Measurements from ENCODE around the gene PWP1. TPM values are rescaled to one million over a fixed set of nuclear protein-coding genes. Genes with fewer than 3 reads are reported as not detected.

The PWP1 gene
- total and polyA plus RNA-seq, 9 of the 15 experiments (the other 6 are each of a cell fraction or from before 2014, with no cell fraction given), result 61.6 to 401 (median 111) TPM

- TF ChIP-seq ZNF583 (CRISPR knock-in tag; IDR thresholded peaks at IDR 0.05) (no peak), NCOR1 (IDR thresholded peaks at IDR 0.05) (no peak), SMAD2 (IDR thresholded peaks at IDR 0.05; ENCODE audit: low read depth, low read length) (no peak), FOXJ3 (CRISPR knock-in tag; IDR thresholded peaks at IDR 0.05) (no peak), ZNF512 (tag; IDR thresholded peaks at IDR 0.05) (no peak), ARID2 (IDR thresholded peaks at IDR 0.05) (no peak), ZNF347 (CRISPR knock-in tag; IDR thresholded peaks at IDR 0.05; ENCODE audit: low read depth) (no peak), ZNF592 (IDR thresholded peaks at IDR 0.05) (no peak), MLX (CRISPR knock-in tag; conservative IDR thresholded peaks at IDR 0.05) (no peak), ZBTB5 (IDR thresholded peaks at IDR 0.05) (no peak), RFX1 (IDR thresholded peaks at IDR 0.05) (peak; percentile 98), TRIM25 (IDR thresholded peaks at IDR 0.05; ENCODE audit: borderline replicate concordance) (no peak), DACH1 (IDR thresholded peaks at IDR 0.05; ENCODE audit: partially characterized antibody) (no peak), MBD2 (IDR thresholded peaks at IDR 0.05; ENCODE audit: borderline replicate concordance, low read depth) (no peak), ZNF785 (CRISPR knock-in tag; IDR thresholded peaks at IDR 0.05) (no peak), NCOA1 (IDR thresholded peaks at IDR 0.05; ENCODE audit: low read depth) (no peak), MECOM (CRISPR knock-in tag; IDR thresholded peaks at IDR 0.05) (no peak)
These were observed 75.4 kb downstream of the PWP1 start, which contains the start of gene PRDM4 (continued) for GRCh38 chr12:107760809-107761501.
